OCI-LY3 (cell line): ENCODE measurements around the gene C11orf65.

Source experiments
- H2AFZ ChIP-seq: fragments of 200-600, 300-600 bp; shearing (Covaris generic); 2 replicates; pipeline ENCODE4 v1.6.0; 2014; ENCODE audit warnings: antibody characterized with exemption, low read depth, low read length
- H3K27ac ChIP-seq: fragments of 200-600, 300-600 bp; sonication (generic); 2 replicates; pipeline ENCODE4 v1.5.1; 2014; ENCODE audit warnings: mild to moderate bottlenecking, low read length, moderate library complexity, mixed read lengths
- H3K27me3 ChIP-seq: fragments of 200-600, 300-600 bp; sonication (generic); 2 replicates; pipeline ENCODE4 v1.6.1; 2014; ENCODE audit warnings: low read depth, low read length, mixed read lengths
- H3K36me3 ChIP-seq: fragments of 200-600, 300-600 bp; sonication (generic); replicated peaks from 2 replicates; pipeline ENCODE3; 2014; ENCODE audit warnings: low read depth, low read length, mixed read lengths
- H3K4me1 ChIP-seq: fragments of 300-600, 200-600 bp; sonication (generic); 2 replicates; pipeline ENCODE4 v1.6.1; 2014; ENCODE audit warnings: low read length, mixed read lengths
- H3K4me2 ChIP-seq: fragments of 200-600, 300-600 bp; sonication (generic); 2 replicates; pipeline ENCODE4 v1.6.1; 2014; ENCODE audit warnings: low read length, mixed read lengths
- H3K4me3 ChIP-seq: fragments of 300-600, 200-600 bp; sonication (generic); 2 replicates; pipeline ENCODE4 v1.5.1; 2014; ENCODE audit warnings: antibody characterized with exemption, mild to moderate bottlenecking, low read length, moderate library complexity
- H3K79me2 ChIP-seq: fragments of 300-600, 200-600 bp; shearing (Covaris generic); 2 replicates; pipeline ENCODE4 v1.6.1; 2014; ENCODE audit warnings: mild to moderate bottlenecking, low read length, mixed read lengths
- H3K9ac ChIP-seq: fragments of 300-600, 200-600 bp; shearing (Covaris generic); 2 replicates; pipeline ENCODE4 v1.6.0; 2014; ENCODE audit warnings: mild to moderate bottlenecking, low read length, moderate library complexity
- H3K9me3 ChIP-seq: fragments of 200-600, 300-600 bp; shearing (Covaris generic); 2 replicates; pipeline ENCODE4 v1.6.1; 2014; ENCODE audit warnings: low read length, mixed read lengths; ENCODE audit not compliant: insufficient read depth
- H4K20me1 ChIP-seq: fragments of 200-600, 300-600 bp; sonication (generic); 2 replicates; pipeline ENCODE4 v1.6.1; 2016; ENCODE audit warnings: low read length, mixed read lengths; ENCODE audit not compliant: insufficient read depth
- CTCF ChIP-seq: fragments of 200-600, 300-600 bp; sonication (generic); IDR thresholded peaks from 2 replicates; pipeline ENCODE4 v1.5.1; 2014; ENCODE audit warnings: antibody characterized with exemption, low read length, low read depth
- EZH2phosphoT487 ChIP-seq: fragments of 200-600 bp; shearing (Covaris generic); IDR thresholded peaks from 2 replicates; pipeline ENCODE4 v1.6.1; 2018; ENCODE audit warnings: antibody characterized with exemption, mixed run types, low read depth

The C11orf65 gene

GRCh38 chr11:108436594-108436993 lies 30.7 kb downstream of the C11orf65 start:
- Histone ChIP-seq H3K4me2 (no peak overlapping the region), H3K9me3 (no peaks in the 10 kb centered on the region), H4K20me1 (no peaks in the 10 kb centered on the region), H2AFZ (no peak overlapping the region), H3K27me3 (no peaks in the 10 kb centered on the region), H3K9ac (no peak overlapping the region), H3K27ac (no peak overlapping the region), H3K36me3 (no peaks in the 10 kb centered on the region), H3K4me3 (no peak overlapping the region), H3K79me2 (no peaks in the 10 kb centered on the region), H3K4me1 (no peaks in the 10 kb centered on the region)
- TF ChIP-seq CTCF (no peak), EZH2phosphoT487 (no peak)

- Histone ChIP-seq H3K4me2 (no peak overlapping the region), H2AFZ (no peak overlapping the region), H3K79me2 (no peaks in the 10 kb centered on the region), H3K9ac (no peak overlapping the region), H3K9me3 (no peaks in the 10 kb centered on the region), H3K27ac (no peak overlapping the region), H3K27me3 (no peaks in the 10 kb centered on the region), H3K4me1 (no peaks in the 10 kb centered on the region), H3K4me3 (no peak overlapping the region), H4K20me1 (no peaks in the 10 kb centered on the region), H3K36me3 (no peaks in the 10 kb centered on the region)
- TF ChIP-seq CTCF (no peak), EZH2phosphoT487 (no peak)
Observed at GRCh38 chr11:108435066-108435465, 32.3 kb downstream of the C11orf65 start.

DNA sequence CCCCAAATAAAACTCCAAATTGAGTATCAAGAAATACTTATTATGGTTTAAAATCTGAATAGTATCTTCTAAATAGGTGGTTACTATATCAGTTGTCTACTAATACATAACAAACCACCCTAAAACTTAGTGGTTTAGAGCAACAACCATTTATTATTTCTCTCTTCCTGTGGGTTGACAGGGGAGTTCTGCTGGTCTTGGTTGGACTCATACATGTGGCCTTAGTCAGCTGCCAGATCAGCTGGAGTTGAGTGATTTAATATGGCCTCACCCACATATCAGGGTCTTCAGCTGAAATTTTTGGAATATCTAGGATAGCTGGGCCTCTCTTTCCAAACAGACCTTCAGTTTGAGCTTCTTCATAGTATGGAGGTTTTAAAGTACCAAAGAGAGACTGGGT lies 34.5 kb downstream of the C11orf65 start:
- no peaks in the 10 kb centered on the region for H3K27me3 ChIP-seq

GRCh38 chr11:108431997-108432396 lies 35.3 kb downstream of the C11orf65 start:
- no peak for TF ChIP-seq CTCF
- no peak for TF ChIP-seq EZH2phosphoT487
- H3K79me2 ChIP-seq = no peaks in the 10 kb centered on the region
- H3K4me2 ChIP-seq = no peak overlapping the region
- no peaks in the 10 kb centered on the region for H3K4me1 ChIP-seq
- no peaks in the 10 kb centered on the region for H4K20me1 ChIP-seq
- no peaks in the 10 kb centered on the region for H3K27me3 ChIP-seq
- H3K9ac ChIP-seq = no peak overlapping the region
- H2AFZ ChIP-seq = no peak overlapping the region
- H3K27ac ChIP-seq = no peak overlapping the region
- H3K36me3 ChIP-seq = no peaks in the 10 kb centered on the region
- H3K4me3 ChIP-seq = no peak overlapping the region
- H3K9me3 ChIP-seq = no peaks in the 10 kb centered on the region

More for the DNA sequence above, 34.5 kb downstream of the C11orf65 start:
- Histone ChIP-seq H3K4me3 (no peak overlapping the region), H4K20me1 (no peaks in the 10 kb centered on the region), H3K4me1 (no peaks in the 10 kb centered on the region), H3K36me3 (no peaks in the 10 kb centered on the region), H3K79me2 (no peaks in the 10 kb centered on the region), H3K27ac (no peak overlapping the region), H3K9ac (no peak overlapping the region), H2AFZ (no peak overlapping the region), H3K9me3 (no peaks in the 10 kb centered on the region), H3K4me2 (no peak overlapping the region)
- no peak for TF ChIP-seq EZH2phosphoT487
- no peak for TF ChIP-seq CTCF
